Choroid plexus epithelial cell (primary cell): ENCODE results near the gene KIF19.

Experiments used
- DNase-seq: peaks from one replicate; pipeline ENCODE4 v3.0.0-alpha.2; 2010; ENCODE audit warnings: low read depth
- H3K4me3 ChIP-seq: 2 replicates; pipeline ENCODE4 v1.5.1; 2011; ENCODE audit warnings: low read depth, mild to moderate bottlenecking, control low read depth, low read length, moderate library complexity
- TF ChIP-seq, protein P1 (sequence below): conservative IDR thresholded peaks from 2 replicates; pipeline ENCODE4 v1.5.1; 2011; ENCODE audit warnings: low read depth, mild to moderate bottlenecking, control low read depth, inconsistent platforms, low read length, moderate library complexity

KIF19 gene

DNA sequence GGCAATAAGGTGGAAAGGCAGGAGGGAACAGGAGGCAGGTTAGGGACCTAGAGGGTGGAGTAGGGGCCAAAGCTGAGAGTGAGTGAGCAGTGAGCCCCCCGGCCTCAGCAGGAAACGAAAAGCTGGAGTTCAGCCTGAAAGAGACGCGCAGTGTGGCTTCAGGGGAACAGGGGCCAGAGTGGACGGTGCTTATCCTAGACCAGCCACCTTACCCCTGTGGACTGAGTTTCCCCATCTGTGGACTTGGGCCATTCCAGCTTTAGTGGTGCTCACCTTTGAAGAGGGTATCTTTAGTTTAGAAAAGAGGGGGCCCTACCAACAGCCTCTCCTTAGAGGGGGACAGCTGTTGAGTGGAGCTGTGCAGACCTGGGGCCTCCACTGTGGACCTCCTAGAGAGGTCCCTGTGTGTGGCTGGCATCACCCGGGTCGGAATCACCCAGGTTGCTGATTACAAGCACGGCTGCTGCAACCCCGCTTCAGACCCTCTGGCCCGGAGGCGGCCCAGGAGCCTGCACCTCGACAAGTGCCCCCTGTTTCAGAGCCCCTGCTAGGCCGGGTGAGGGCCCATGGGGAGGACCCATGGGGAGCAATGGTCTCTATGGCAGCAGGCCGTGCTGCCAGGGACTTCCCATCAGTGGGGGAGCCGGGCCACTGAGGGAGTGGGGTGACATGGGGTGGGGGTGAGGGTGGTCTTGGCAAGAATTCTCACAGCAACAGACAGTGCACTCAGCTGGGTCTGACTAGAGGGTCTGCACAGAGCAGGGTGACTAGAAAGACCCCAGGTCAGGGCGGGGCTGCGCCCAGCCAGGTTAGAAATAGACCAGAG is 43.9 kb downstream of the KIF19 start:
- DNase-seq, result no peak
- TF ChIP-seq, protein P1, sequence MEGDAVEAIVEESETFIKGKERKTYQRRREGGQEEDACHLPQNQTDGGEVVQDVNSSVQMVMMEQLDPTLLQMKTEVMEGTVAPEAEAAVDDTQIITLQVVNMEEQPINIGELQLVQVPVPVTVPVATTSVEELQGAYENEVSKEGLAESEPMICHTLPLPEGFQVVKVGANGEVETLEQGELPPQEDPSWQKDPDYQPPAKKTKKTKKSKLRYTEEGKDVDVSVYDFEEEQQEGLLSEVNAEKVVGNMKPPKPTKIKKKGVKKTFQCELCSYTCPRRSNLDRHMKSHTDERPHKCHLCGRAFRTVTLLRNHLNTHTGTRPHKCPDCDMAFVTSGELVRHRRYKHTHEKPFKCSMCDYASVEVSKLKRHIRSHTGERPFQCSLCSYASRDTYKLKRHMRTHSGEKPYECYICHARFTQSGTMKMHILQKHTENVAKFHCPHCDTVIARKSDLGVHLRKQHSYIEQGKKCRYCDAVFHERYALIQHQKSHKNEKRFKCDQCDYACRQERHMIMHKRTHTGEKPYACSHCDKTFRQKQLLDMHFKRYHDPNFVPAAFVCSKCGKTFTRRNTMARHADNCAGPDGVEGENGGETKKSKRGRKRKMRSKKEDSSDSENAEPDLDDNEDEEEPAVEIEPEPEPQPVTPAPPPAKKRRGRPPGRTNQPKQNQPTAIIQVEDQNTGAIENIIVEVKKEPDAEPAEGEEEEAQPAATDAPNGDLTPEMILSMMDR, result no peak
- no peak overlapping the region for H3K4me3 ChIP-seq

DNA sequence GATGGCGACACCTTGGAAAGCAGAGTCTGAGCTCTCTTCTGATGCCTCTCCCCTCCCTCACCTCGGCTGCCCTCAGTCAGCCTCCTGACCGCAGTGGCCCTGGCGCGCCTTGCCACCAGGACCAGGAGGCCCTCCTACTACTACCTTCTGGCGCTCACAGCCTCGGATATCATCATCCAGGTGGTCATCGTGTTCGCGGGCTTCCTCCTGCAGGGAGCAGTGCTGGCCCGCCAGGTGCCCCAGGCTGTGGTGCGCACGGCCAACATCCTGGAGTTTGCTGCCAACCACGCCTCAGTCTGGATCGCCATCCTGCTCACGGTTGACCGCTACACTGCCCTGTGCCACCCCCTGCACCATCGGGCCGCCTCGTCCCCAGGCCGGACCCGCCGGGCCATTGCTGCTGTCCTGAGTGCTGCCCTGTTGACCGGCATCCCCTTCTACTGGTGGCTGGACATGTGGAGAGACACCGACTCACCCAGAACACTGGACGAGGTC is 45.7 kb downstream of the KIF19 start:
- no peak for DNase-seq
- TF ChIP-seq, protein P1, result no peak
- H3K4me3 ChIP-seq, result no peak overlapping the region

GRCh38 chr17:74372426-74372825 is 46.4 kb downstream of the KIF19 start:
- DNase-seq, result no peak
- TF ChIP-seq, protein P1, result no peak
- H3K4me3 ChIP-seq, result no peak overlapping the region

- TF ChIP-seq, protein P1, result no peak
- no peak overlapping the region for H3K4me3 ChIP-seq
Observed at GRCh38 chr17:74373838-74374606, 48.0 kb downstream of the KIF19 start.

GRCh38 chr17:74374858-74375257 is 48.8 kb downstream of the KIF19 start:
- no peak overlapping the region for H3K4me3 ChIP-seq
- TF ChIP-seq, protein P1, result no peak
- no peak for DNase-seq

More at GRCh38 chr17:74373838-74374606, 48.0 kb downstream of the KIF19 start:
- DNase-seq, result no peak

DNA sequence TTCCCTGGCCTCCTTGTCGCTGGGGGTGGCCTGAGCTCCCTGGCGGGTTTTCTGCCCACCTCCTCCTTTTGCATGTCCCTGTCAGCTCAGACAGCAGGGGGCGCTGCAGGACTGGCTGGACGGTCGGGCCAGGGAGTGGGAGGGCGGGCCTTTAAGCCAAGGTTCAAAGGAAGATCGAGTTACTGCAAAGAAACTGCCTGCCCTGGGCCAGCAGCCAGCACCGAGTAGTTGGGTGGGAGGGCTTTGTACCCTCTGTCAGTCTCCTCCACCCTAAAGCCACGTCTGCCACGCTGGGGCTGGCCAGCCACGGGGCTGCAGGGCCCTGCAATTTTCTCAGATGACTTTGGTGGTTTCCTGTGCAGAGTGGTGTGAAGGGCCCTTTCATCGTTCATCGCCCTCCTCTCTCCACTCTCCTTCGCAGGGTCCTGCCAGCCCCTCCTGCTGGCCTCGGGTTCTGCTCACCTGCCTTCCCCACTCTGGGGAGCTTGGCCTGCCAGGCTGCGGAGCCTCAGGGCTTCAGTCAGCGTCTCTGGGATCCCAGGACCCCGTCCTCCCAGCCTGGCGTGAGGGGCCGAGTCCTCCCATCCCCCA is 53.6 kb downstream of the KIF19 start:
- TF ChIP-seq, protein P1, result peak; percentile 89
- DNase-seq, result peak; percentile 84
- H3K4me3 ChIP-seq, result no peak overlapping the region
